K562 (cell line): ENCODE measurements around the gene PMVK. TPM values are rescaled to one million over a fixed set of nuclear protein-coding genes. Genes with fewer than 3 reads are reported as not detected.

ENCODE experiments used
- BRD9 ChIP-seq: fragments of 450-650 bp; IDR thresholded peaks from 2 replicates; pipeline ENCODE4 v1.6.1; 2018; ENCODE audit warnings: low read depth; ENCODE audit not compliant: partially characterized antibody
- CREB3L1 ChIP-seq: fragments of 450-650 bp; IDR thresholded peaks from 2 replicates; pipeline ENCODE4 v1.6.1; 2014; ENCODE audit warnings: low read depth, mild to moderate bottlenecking, moderate library complexity, borderline replicate concordance
- ELF1 ChIP-seq: fragments of 200-800 bp; sonication (Bioruptor generic); IDR thresholded peaks from 2 replicates; pipeline ENCODE4 v1.6.1; 2016; ENCODE audit warnings: missing genetic modification characterization, missing compliant biosample characterization
- FOXM1 ChIP-seq, 2 experiments: fragments of 450-650 bp in 1 of 2; sonication (generic) in 1 of 2; formaldehyde crosslinking in 1 of 2; IDR thresholded peaks; 2 replicates each; pipeline versions ENCODE4 v1.6.1 to v1.9.0; 2017 to 2022; ENCODE audit warnings: low read depth in 2 of 2, mild to moderate bottlenecking in 2 of 2, missing genetic modification reagents in 1 of 2, moderate library complexity in 1 of 2
- HCFC1 ChIP-seq: IDR thresholded peaks from 2 replicates; pipeline ENCODE4 v1.6.1; 2012; ENCODE audit warnings: low read depth, low read length, improper control_type of control experiment
- KLF1 ChIP-seq: fragments of 450-650 bp; IDR thresholded peaks from 2 replicates; pipeline ENCODE4 v1.6.1; 2016; ENCODE audit warnings: missing genetic modification characterization, missing compliant biosample characterization
- KLF16 ChIP-seq: IDR thresholded peaks from 2 replicates; pipeline ENCODE4 v1.6.1; 2016; ENCODE audit warnings: antibody characterized with exemption
- MBD2 ChIP-seq: sonication (generic); IDR thresholded peaks from 2 replicates; pipeline ENCODE4 v1.6.1; 2016; ENCODE audit warnings: low read depth, borderline replicate concordance
- NCOA6 ChIP-seq: fragments of 450-650 bp; IDR thresholded peaks from 2 replicates; pipeline ENCODE4 v1.6.1; 2017; ENCODE audit warnings: mild to moderate bottlenecking
- POLR2A ChIP-seq: fragments of 450-650 bp; conservative IDR thresholded peaks from 2 replicates; pipeline ENCODE4 v1.6.1; 2016
- PYGO2 ChIP-seq: fragments of 450-650 bp; IDR thresholded peaks from 2 replicates; pipeline ENCODE4 v1.6.1; 2016; ENCODE audit warnings: mild to moderate bottlenecking, missing genetic modification characterization, moderate library complexity, missing compliant biosample characterization
- TBL1XR1 ChIP-seq, 2 experiments: IDR thresholded peaks; 2 replicates each; pipeline ENCODE4 v1.6.1; 2012; ENCODE audit warnings: improper control_type of control experiment in 2 of 2, low read length in 2 of 2, mild to moderate bottlenecking in 1 of 2
- XRCC3 ChIP-seq: fragments of 450-650 bp; IDR thresholded peaks from 2 replicates; pipeline ENCODE4 v1.6.1; 2017; ENCODE audit warnings: mild to moderate bottlenecking, moderate library complexity
- XRCC4 ChIP-seq: IDR thresholded peaks from one replicate; pipeline ENCODE4 v1.6.1; 2011; ENCODE audit not compliant: insufficient read depth, insufficient read length; ENCODE audit errors: extremely low read depth
- ZKSCAN3 ChIP-seq: fragments of 250-450 bp; sonication (Bioruptor Pico); IDR thresholded peaks from 2 replicates; pipeline ENCODE4 v1.4.0; 2020
- ZNF609 ChIP-seq: sonication (generic); formaldehyde crosslinking; IDR thresholded peaks from 2 replicates; pipeline ENCODE4 v1.8.1; 2023; ENCODE audit warnings: missing genetic modification reagents, mild to moderate bottlenecking, borderline replicate concordance
- polyA plus RNA-seq, 8 experiments: library from polyadenylated mRNA; depleted of rRNA in 4 of 8; stranded (reverse) in 5 of 8; unstranded in 3 of 8; fragments of >200 nt; fragmentation: Nextera tagmentation in 2 of 8; fragmentation: Illumina TruSeq in 1 of 8; extraction: Ambion mirVana in 2 of 8; extraction: Trizol in 1 of 8; gene quantifications; 2 replicates each; pipeline versions ENCODE4 v1.2.1 to v1.2.3, GENCODE V29; 2011 to 2014; ENCODE audit warnings: inconsistent platforms in 1 of 8, missing spikeins in 1 of 8
- total RNA-seq, 7 experiments: library from RNA; depleted of rRNA in 6 of 7; stranded (reverse); fragments of >200 nt in 6 of 7; fragmentation: Illumina TruSeq in 2 of 7; extraction: Trizol in 2 of 7; gene quantifications; 2 replicates each; pipeline versions ENCODE4 v1.2.1 to v1.2.3, GENCODE V29; 2011 to 2021; ENCODE audit warnings: low replicate concordance in 1 of 7
- TF ChIP-seq, protein P1 (sequence below): fragments of 250-450 bp; sonication (Bioruptor Pico); IDR thresholded peaks from 2 replicates; pipeline ENCODE4 v1.8.0; 2022; ENCODE audit warnings: inconsistent platforms
- TF ChIP-seq, protein P2 (sequence below): sonication (generic); formaldehyde crosslinking; IDR thresholded peaks from 2 replicates; pipeline ENCODE4 v1.8.0; 2022; ENCODE audit warnings: mild to moderate bottlenecking, missing genetic modification reagents

PMVK gene
- total and polyA plus RNA-seq, 9 of the 15 experiments (the other 6 are each of a cell fraction or from before 2014, with no cell fraction given): 1.1 to 15.3 (median 6.3) TPM

GRCh38 chr1:154961207-154962155, 25.0 kb upstream of the PMVK start, which contains the start of gene PYGO2 (continued):
- TF ChIP-seq ZNF609 (CRISPR knock-in tag) (no peak), NCOA6 (no peak), KLF16 (no peak), FOXM1 (IDR thresholded peaks at IDR 0.05; ENCODE audit: low read depth) (no peak), FOXM1 (CRISPR knock-in tag; IDR thresholded peaks at IDR 0.05; ENCODE audit: low read depth) (no peak), CREB3L1 (0 out of 2 replicates have a peak, but pooled peaks have one; percentile 15), ZKSCAN3 (CRISPR knock-in tag) (no peak), KLF1 (peak; percentile 43; the same call in 1 of the 2 replicates), PYGO2 (no peak), XRCC4 (no peak), ELF1 (peak; percentile 74; the same call in 1 of the 2 replicates), HCFC1 (peak; percentile 57), TBL1XR1 (IDR thresholded peaks at IDR 0.05; ENCODE audit: low read length in 2 of 2) (no peak), POLR2A (peak; percentile 92), XRCC3 (no peak), BRD9 (no peak), MBD2 (peak; percentile 83; the same call in 1 of the 2 replicates)
- TF ChIP-seq, protein P1, sequence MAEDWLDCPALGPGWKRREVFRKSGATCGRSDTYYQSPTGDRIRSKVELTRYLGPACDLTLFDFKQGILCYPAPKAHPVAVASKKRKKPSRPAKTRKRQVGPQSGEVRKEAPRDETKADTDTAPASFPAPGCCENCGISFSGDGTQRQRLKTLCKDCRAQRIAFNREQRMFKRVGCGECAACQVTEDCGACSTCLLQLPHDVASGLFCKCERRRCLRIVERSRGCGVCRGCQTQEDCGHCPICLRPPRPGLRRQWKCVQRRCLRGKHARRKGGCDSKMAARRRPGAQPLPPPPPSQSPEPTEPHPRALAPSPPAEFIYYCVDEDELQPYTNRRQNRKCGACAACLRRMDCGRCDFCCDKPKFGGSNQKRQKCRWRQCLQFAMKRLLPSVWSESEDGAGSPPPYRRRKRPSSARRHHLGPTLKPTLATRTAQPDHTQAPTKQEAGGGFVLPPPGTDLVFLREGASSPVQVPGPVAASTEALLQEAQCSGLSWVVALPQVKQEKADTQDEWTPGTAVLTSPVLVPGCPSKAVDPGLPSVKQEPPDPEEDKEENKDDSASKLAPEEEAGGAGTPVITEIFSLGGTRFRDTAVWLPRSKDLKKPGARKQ (CRISPR knock-in tag): no peak
- TF ChIP-seq, protein P2, sequence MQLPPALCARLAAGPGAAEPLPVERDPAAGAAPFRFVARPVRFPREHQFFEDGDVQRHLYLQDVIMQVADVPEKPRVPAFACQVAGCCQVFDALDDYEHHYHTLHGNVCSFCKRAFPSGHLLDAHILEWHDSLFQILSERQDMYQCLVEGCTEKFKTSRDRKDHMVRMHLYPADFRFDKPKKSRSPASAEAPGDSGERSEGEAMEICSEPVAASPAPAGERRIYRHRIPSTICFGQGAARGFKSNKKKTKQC (CRISPR knock-in tag): no peak
